Cardiac fibroblast (primary cell): ENCODE data around the gene FDX2.
"Not testable (repeated sequence)": the region's sequence is repeated elsewhere in the genome, so short reads cannot be mapped to it uniquely, and the experiment has no call there.

Experiments used
- DNase-seq, 2 donors: peaks; one replicate each; pipeline versions ENCODE4 v3.0.0 to v3.0.0-alpha.2; 2010; ENCODE audit warnings: low read depth in 2 of 2
- H3K4me3 ChIP-seq, 2 donors: replicated peaks in 1 of 2; 1 replicate in 1 of 2; 2 replicates in 1 of 2; pipeline ENCODE4 v1.5.1; 2011; ENCODE audit warnings: low read depth in 2 of 2, low read length in 2 of 2, mild to moderate bottlenecking in 2 of 2, moderate library complexity in 1 of 2
- TF ChIP-seq, protein P1 (sequence below): IDR thresholded peaks from one replicate; pipeline ENCODE4 v1.5.1; 2011; ENCODE audit warnings: low read depth, mild to moderate bottlenecking, low read length, inconsistent platforms

FDX2 gene

DNA sequence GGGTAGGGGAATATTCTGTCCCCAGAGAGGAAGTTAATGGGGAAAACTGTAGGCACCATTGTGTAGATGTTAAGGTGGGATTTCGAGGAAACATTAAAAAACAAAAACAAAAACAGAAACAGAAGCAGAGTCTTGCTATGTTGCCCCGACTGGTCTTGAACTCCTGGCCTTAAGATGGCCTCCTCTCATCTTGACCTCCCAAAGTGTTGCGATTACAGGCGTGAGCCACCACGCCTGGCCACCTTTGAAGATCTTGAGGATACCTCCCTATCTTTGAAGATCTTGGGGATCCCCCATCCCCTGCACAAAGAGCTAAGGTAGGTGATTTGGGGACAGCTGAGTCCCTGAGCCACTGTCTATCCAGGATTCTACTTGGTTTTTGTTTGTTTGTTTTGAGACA lies 24.2 kb upstream of the FDX2 start:
- TF ChIP-seq, protein P1, sequence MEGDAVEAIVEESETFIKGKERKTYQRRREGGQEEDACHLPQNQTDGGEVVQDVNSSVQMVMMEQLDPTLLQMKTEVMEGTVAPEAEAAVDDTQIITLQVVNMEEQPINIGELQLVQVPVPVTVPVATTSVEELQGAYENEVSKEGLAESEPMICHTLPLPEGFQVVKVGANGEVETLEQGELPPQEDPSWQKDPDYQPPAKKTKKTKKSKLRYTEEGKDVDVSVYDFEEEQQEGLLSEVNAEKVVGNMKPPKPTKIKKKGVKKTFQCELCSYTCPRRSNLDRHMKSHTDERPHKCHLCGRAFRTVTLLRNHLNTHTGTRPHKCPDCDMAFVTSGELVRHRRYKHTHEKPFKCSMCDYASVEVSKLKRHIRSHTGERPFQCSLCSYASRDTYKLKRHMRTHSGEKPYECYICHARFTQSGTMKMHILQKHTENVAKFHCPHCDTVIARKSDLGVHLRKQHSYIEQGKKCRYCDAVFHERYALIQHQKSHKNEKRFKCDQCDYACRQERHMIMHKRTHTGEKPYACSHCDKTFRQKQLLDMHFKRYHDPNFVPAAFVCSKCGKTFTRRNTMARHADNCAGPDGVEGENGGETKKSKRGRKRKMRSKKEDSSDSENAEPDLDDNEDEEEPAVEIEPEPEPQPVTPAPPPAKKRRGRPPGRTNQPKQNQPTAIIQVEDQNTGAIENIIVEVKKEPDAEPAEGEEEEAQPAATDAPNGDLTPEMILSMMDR: no peak
- H3K4me3 ChIP-seq: no peak overlapping the region
- DNase-seq: no peak

DNA sequence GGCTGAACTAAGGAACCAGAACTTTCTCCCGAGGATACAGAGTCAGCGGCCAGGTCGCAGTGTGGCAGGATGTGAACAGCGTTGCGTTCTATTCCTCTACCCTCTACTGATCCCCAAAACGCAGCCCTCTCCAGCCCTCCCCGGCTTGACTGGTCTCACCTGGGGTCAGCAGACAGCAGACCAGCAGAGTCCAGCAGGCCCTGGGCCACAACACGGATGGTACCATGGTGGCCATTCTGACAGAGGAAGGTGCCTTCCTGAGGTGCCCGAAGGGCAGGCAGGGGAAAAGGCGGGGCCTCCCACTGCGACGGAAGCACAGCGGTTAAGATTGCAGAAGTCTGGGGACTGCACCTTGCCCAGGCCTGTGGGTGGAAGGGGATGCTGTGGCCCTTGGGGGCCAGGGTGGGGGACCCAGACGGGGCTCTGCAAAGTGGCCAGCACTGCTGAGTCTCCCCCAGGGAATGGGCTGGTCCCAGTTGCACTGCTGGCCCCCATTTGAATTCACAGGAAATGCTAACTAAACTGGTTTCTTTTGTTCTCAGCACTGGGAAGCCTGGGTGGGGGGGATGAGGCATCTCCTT lies 23.7 kb upstream of the FDX2 start, which contains the start of gene ICAM3:
TSS of gene ICAM3 (minus strand) at position 245 of the 581 bp plus-strand sequence. CDS start at position 235, 10 bp downstream.
- TF ChIP-seq, protein P1: no peak
- no peak for DNase-seq
- H3K4me3 ChIP-seq: no peak within 1 kb of the TSS

DNA sequence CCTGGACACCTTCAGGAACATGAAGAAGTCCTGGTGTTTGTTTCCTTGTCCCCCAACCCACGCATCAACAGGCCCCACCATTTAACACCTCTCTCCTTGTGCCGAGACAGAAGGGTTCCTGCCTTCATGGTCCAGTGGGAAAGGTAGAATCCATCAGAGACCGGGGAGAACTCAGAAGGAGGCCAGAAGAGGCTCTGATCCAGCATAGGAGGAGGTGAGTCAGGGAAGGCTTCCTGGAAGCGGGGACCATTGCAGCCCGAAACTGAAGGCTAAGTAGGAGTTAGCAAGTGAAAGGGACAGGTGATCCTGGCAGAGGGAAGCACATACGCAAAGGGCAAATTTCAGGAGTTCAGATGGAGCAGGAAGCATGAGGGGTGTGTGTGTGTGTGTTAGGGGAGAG lies 23.1 kb upstream of the FDX2 start:
- TF ChIP-seq, protein P1: no peak
- DNase-seq: no peak
- no peak overlapping the region for H3K4me3 ChIP-seq

GRCh38 chr19:10336725-10337124 lies 20.9 kb upstream of the FDX2 start:
- DNase-seq, H3K4me3 ChIP-seq: not testable (repeated sequence)

- H3K4me3 ChIP-seq: no peak overlapping the region
These were observed 19.7 kb upstream of the FDX2 start for GRCh38 chr19:10335352-10335985.

DNA sequence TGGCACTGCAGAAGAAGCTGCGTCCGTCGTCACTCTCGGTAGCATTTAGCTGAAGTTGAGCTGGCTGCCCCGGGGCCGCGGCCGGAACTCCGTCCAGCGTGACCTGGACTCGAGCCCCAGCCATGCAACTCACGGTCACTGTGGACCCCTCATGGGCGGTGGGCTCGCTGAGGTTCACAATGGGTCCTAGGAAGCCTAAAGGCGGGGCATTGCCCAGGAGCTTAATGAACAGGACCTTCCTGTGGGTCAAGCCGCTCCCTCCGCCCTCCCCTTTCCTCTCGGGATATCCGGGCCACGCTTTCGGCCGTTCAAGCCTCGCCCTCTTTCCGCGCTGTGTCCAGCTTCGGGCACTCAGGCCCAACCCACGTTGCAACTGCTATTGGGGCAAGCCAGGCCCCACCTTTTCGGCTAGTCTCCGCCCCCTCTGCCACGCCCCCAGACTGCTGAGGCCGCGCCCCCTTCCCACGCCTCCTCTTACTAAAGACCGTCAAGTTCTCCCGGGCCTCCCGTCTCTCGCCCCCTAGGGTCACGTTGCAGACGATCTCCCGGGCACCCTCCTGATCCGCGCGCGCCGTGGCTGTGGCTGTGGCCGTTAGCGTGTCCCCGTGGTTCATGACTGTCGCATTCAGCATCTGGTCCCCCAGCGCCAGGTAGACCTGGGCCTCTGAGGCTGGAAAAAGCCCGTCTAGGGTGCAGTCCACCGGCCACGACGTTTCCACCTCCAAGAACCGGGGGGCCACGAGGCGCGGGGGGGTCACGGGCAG lies 19.0 kb upstream of the FDX2 start:
- peak; percentile 98 for DNase-seq
- H3K4me3 ChIP-seq: peak overlapping the region; percentile 94 to 95
- TF ChIP-seq, protein P1: no peak

More at GRCh38 chr19:10335352-10335985, 19.7 kb upstream of the FDX2 start:
- DNase-seq: no peak
- TF ChIP-seq, protein P1: no peak
